ENCODE data around the gene VASH2. TPM values are rescaled to one million over a fixed set of nuclear protein-coding genes. Genes with fewer than 3 reads are reported as not detected.

VASH2 gene
- total and polyA plus RNA-seq, 2 of the 4 experiments (the other 2 are of a cell fraction): 0.90 to 1.2 TPM

DNA sequence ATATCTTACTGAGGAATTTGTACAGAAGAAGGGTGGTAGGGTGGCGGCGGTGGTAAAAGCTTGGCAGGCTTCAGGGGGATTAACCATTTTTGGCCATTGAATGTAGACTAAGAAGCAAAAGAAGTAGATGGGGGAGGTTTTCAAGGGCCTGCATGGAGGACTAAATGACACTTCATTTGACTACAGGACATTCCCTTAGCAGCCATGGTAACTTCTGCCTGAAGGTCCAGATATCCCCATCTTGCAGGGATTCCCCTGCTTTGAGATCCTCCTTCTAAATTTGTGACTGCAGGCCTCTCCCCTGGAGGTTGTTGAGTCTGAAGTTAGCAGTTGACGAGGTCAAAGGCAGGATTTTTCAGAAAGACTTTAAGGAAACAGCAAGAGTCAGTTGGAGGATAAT is 4.8 kb downstream of the VASH2 start:
- Histone ChIP-seq H2AFZ (replicated peaks; ENCODE audit: low read length, poor library complexity) (no peak overlapping the region), H3K4me1 (ENCODE audit: control insufficient read depth, insufficient read depth, low read length) (peaks cover 9% of the 10 kb centered on the region), H4K91ac (ENCODE audit: insufficient read depth, low read depth, low read length) (no peak overlapping the region), H3K23ac (ENCODE audit: low read depth, low read length) (no peak overlapping the region), H3K4me2 (ENCODE audit: low read depth, low read length) (no peak overlapping the region), H3K27ac (ENCODE audit: insufficient read depth, low read length) (no peak overlapping the region), H3K4ac (ENCODE audit: low read depth, low read length) (no peak overlapping the region), H3K56ac (ENCODE audit: extremely low read depth, insufficient read depth, low read length) (no peak overlapping the region), H3K9ac (ENCODE audit: low read depth, low read length) (no peak overlapping the region), H3K79me1 (ENCODE audit: low read depth in 1 of 2, low read length in 2 of 2) (no peaks in the 10 kb centered on the region; a peak in 1 of 4 replicates), H3K27me3 (ENCODE audit: control insufficient read depth, insufficient read depth, low read length) (no peaks in the 10 kb centered on the region; the same call in 1 of the 2 replicates), H3K9me1 (ENCODE audit: insufficient read depth, low read length) (peaks cover 7% of the 10 kb centered on the region), H2BK15ac (ENCODE audit: low read depth, low read length) (no peak overlapping the region), H3K9me3 (ENCODE audit: control insufficient read depth, insufficient read depth, low read length) (no peaks in the 10 kb centered on the region), H2BK120ac (ENCODE audit: low read depth, low read length) (no peak overlapping the region), H2AK9ac (replicated peaks; ENCODE audit: low read depth, low read length, poor library complexity) (no peak overlapping the region), H3K4me3 (ENCODE audit: insufficient read depth, low read depth, low read length) (no peak overlapping the region), H4K5ac (ENCODE audit: low read depth, low read length) (no peak overlapping the region), H3K14ac (replicated peaks; ENCODE audit: low read depth, low read length) (no peak overlapping the region), H2AK5ac (ENCODE audit: low read depth, low read length) (no peak overlapping the region), H2BK20ac (ENCODE audit: low read depth, low read length) (no peak overlapping the region), H3K18ac (ENCODE audit: low read depth, low read length) (no peak overlapping the region), H2BK5ac (ENCODE audit: low read depth, low read length, poor library complexity, severe bottlenecking) (no peak overlapping the region), H4K8ac (ENCODE audit: low read depth in 2 of 2, low read length in 2 of 2) (no peak overlapping the region), H4K20me1 (ENCODE audit: insufficient read depth, low read length) (no peaks in the 10 kb centered on the region), H3K36me3 (ENCODE audit: control insufficient read depth, insufficient read depth, low read length) (peaks cover 18% of the 10 kb centered on the region)
- no CpG with 5 or more reads among the region's 3 CpGs for WGBS, 2 experiments (ENCODE audit: extremely low coverage in 2 of 2, insufficient read length in 1 of 2)
- no peak for TF ChIP-seq POLR2A (IDR thresholded peaks at IDR 0.05; ENCODE audit: low read depth, low read length)
- POLR2A ChIA-PET (ENCODE audit: unreplicated experiment): no interaction called here
- in situ Hi-C loops (cut with MboI; ENCODE audit: low sequenced_read_pairs): no loop called here
- intact Hi-C loops (cut with micrococcal nuclease): no loop called here
- CTCF ChIA-PET: interaction anchor here (0.6 kb wide), 1 partner anchor 237 kb away, joined by 5 read pairs; no protein-coding TSS in a partner anchor
- DNase-seq: no peak
- dilution Hi-C loops (cut with HindIII; ENCODE audit: low sequenced_read_pairs, unreplicated experiment): no loop called here
- no TSS peak for BruUV-seq (replicated peaks)
- no peak for ATAC-seq (ENCODE audit: low read depth)
